Mammary epithelial cell (primary cell): ENCODE results near the gene SLC16A3.

ENCODE experiments used
- EZH2 ChIP-seq: IDR thresholded peaks from 2 replicates; pipeline ENCODE4 v1.6.1; 2012; ENCODE audit warnings: low read length, inconsistent platforms, borderline replicate concordance
- TF ChIP-seq, protein P1 (sequence below), 2 donors: IDR thresholded peaks in 1 of 2; conservative IDR thresholded peaks in 1 of 2; 2 replicates each; pipeline ENCODE4 v1.5.1; 2011 to 2012; ENCODE audit warnings: inconsistent platforms in 2 of 2, low read length in 2 of 2, mild to moderate bottlenecking in 2 of 2, control low read depth in 1 of 2, low read depth in 1 of 2; ENCODE audit not compliant: insufficient read depth in 1 of 2; ENCODE audit errors: extremely low read depth in 1 of 2

DNA sequence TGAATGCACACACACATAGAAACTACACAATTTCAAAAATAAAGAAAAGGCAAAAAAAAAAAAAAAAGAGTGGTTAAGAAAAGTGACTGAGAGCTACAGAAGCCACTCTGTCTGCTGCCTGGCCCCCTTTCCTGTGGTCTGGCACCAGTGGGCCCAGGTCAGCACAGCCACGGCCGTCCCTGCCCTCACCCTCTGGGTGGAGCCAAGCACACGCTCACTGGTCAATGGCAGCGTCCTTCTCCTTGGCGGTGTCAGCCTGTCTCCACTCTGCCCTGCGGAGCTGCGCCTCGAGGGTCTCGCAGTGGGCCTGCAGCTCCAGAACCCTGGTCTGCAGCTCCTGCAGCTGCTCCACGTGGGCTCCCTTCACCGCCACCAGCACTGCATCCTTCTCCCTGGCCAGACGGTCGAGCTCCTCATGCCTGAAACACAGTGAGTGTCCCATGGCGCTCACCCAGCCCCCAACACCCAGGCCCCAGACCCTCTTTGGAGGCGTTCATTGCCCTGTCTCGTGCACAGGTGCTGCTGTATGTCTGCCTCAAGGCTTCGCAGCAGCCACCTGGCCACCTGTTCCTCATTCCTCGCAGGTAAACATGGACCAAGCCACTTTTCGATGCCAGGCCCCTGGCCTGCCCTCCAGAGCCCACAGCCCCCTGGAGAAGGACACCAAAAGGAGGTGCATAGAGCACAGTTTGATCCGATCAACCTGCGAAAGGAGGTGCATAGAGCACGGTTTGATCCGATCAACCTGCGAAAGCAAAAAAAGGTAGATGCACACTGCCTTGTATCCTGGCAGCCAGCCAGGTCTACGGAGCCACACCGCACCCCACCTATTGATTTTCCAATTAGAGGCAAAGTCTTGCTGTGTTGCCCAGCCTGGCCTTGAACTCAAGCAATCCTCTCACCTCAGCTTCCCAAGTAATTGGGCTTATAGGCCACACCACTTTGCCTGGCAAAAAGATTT, 40.6 kb upstream of the SLC16A3 start:
- TF ChIP-seq EZH2, result no peak
- TF ChIP-seq, protein P1, sequence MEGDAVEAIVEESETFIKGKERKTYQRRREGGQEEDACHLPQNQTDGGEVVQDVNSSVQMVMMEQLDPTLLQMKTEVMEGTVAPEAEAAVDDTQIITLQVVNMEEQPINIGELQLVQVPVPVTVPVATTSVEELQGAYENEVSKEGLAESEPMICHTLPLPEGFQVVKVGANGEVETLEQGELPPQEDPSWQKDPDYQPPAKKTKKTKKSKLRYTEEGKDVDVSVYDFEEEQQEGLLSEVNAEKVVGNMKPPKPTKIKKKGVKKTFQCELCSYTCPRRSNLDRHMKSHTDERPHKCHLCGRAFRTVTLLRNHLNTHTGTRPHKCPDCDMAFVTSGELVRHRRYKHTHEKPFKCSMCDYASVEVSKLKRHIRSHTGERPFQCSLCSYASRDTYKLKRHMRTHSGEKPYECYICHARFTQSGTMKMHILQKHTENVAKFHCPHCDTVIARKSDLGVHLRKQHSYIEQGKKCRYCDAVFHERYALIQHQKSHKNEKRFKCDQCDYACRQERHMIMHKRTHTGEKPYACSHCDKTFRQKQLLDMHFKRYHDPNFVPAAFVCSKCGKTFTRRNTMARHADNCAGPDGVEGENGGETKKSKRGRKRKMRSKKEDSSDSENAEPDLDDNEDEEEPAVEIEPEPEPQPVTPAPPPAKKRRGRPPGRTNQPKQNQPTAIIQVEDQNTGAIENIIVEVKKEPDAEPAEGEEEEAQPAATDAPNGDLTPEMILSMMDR (conservative IDR thresholded peaks at IDR 0.05 in 1 of 2, IDR thresholded peaks at IDR 0.05 in 1 of 2; ENCODE audit: extremely low read depth in 1 of 2, insufficient read depth in 1 of 2, low read depth in 1 of 2, low read length in 2 of 2), result no peak
